Measurements from ENCODE around the gene FZR1.
A peak's percentile ranks its signal among the peaks of the same experiment; 100 is the strongest.
"Not testable (repeated sequence)": the region's sequence is repeated elsewhere in the genome, so short reads cannot be mapped to it uniquely, and the experiment has no call there.

Gene FZR1

DNA sequence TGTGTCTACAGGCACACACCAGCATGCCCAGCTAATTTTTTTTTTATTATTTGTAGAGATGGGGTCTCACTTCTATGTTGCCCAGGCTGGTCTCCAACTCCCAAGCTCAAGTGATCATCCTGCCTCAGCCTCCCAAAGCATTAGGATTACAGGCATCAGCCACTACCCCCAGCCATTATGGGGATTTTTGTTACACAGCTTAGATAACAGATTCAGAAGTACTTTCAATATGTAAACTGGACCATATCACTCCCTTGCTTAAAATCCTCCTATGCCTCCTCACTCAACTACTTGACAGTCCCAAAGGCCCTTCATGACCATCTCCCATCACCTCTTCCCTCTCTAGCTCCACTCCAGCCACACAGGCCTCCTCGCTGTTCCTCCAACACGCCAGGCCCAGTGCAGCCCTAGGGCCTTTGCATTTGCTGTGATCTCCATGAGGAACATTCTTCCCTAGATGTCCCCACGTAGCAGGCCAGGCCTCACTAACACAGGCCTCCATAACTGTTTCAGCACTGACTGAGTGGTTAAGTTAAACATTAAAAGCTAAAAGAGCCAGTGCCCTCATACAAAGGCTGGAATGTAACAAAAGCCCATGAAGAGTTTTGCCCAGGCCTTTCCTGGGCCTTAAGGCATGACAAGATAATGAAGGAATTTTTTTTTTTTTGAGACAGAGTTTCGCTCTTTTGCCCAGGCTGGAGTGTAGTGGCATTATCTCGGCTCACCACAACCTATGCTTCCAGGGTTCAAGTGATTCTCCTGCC is 8.2 kb upstream of the FZR1 start:
- no peak for DNase-seq

DNA sequence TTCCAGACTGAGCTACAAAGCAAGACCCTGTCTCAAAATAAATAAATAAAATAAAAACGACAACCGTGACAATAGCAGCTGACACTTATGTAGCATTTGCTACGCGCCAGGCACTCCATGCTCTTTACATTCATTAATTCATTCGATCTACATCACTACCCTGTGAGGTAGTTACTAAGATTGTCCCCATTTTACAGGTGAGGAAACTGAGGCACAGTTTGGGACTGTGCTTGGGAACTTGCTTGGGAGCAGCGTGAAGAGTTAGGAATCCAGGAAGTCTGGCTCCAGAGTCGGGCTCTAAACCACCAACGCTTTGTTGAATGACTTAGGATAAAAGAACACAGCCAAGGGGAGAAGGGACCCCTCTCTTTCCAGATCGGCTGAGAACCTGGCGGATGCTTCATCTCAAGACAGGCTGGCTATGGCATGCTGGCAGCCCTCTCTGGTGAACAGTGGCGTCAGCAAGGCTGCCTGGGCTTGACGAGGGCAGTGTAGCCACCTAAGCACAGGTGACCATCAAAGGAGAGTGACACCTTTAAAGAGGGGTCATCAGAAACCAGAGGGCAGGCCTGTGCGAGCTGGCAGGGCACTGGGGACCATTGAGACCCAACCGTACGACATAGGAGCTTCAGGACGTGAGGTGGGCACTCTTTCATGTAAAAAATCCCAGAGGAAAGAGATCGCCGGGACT is 6.2 kb upstream of the FZR1 start:
- DNase-seq: no peak

DNA sequence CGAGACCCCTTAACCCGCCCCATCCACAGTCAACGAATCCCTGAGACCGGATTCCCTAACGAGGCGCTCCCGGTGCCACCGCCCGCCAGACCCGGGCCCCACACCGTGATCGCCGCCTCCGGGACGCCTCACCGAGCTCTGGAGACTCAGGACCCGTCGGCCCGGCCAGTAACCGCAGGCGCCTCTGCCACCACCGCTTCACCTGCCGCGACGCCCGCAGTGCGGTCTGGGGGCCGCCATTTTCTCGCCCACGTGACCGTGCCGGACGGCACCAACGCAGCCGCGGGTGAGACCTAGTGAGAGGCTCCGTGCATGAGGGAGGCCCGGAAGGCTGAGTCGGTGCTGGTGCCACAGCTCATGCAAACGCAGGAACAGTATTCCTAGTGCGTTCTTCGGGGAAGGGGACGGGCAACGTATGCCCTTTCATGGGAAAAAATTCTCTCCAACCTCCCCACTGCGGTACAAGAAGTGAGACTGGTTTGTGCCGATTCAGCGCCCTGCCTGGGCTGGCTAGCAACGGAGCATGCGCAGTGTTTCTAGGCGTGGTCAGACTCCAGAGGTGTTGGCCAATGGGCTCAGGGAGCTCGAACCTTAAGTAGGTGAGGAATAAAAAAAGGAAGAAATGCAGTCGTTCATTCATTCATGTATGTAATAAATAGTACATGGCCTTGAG is 5.5 kb upstream of the FZR1 start, which contains the start of gene DOHH:
Gene DOHH (minus strand): TSS at position 246 of the 673 bp plus-strand sequence. CDS start 3,860 bp downstream, outside the sequence.
- peak; percentile 97 for DNase-seq

DNA sequence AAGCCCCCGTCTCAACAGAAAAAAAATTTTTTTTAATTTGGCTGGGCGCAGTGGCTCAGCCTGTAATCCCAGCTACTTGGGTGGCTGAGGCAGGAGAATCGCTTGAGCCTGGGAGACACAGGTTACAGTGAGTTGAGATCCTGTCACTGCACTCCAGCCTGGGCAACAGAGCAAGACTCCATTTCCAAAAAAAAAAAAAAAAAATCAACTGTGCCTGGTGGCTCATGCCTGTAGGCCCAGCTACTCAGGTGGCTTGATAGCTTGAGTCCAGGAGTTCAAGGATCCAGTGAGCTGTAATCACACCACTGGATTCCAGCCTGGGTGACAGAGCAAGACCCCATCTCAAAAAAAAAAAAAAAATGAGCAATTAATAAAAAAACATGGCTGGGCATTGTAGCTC is 4.3 kb upstream of the FZR1 start:
- no peak for DNase-seq

DNA sequence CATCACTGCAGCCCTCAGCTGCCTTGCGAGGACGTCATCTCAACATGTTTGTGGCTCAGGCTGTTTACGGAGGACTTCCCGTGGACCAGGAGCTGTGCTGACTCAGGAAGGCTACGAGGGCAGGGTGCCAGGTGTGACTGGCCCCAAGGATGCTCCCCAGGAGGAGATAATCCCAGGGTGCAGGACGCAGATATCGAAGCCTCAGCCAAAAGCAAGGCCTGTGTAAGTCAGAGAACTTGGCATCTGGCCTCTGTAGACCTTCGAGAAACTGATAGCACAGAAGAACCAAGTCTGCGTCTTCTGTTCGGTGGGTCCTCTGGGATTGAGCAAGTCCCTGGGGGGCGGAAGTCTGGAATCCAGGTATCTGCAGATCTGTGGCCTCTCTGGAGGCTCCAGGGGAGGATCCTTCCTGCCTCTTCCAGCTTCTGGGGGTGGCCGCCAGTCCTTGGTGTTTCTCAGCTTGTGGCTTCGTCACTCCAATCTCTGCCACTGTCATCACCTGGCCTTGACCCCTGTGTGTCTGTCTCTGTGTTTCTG is 3.0 kb upstream of the FZR1 start:
- no peak for DNase-seq

DNA sequence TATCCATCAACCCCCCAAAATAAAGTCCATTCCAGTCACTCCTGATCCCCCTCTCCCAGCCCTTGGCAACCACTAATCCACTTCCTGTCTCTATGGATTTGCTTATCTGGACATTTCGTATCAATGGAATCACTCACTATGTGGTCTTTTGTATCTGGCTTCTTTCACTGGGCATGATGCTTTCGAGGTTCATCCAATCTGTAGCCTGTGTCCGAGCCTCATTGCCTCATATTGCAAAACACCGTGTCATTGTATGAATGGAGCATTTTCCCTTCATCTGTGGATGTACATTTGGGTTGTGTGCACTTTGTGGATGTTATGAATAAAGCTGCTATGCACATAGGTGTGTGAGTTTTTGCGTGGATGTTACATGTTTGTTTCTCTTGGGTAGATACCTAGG is 1.4 kb upstream of the FZR1 start:
- DNase-seq: no peak

DNA sequence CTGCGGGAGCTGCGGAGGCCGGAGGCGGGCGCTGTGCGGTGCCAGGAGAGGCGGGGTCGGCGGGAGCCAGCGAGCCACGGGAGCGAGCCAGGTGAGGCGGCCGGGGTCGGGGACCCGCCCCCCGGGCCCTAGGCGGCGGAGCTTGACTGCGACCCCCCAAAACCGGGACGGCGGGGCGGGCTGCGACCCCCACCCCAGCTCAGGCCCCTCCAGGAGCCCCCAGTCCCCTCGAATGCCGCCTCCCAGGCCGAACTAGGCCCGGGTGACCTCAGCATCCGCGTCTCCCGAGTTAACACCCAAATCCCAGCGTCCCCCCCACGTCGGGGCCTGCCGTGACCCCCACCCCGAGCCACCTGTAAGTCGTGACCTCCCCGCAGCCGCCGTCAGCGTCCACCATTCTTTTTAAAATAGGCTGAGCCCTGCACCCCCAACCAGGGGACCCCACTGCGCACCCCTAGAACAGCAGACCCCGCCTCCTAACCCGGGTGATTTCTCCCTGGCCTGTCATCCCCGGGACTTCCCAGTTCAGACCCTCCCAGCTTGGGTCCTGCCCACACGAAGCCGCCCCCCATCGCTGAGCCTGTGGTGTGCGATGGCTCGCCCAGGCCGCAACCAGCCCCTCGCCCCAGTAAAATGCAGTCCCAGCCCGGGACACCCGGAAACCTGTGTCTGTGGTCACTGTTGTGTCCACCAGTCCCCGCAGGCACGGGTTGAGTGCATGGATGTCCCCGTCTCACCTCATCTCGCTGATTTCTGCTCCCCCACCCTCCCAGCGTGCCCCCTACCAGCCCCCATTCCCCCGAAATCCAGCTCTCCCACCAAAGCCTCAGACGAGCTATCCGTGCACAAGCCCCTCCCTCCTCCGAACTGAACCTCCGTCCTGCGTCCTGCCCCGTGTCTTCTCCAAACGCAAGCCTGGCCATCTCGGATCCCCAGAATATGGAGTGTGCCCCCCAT is 551 bp downstream of the FZR1 start:
- peak; percentile 64 for DNase-seq

DNA sequence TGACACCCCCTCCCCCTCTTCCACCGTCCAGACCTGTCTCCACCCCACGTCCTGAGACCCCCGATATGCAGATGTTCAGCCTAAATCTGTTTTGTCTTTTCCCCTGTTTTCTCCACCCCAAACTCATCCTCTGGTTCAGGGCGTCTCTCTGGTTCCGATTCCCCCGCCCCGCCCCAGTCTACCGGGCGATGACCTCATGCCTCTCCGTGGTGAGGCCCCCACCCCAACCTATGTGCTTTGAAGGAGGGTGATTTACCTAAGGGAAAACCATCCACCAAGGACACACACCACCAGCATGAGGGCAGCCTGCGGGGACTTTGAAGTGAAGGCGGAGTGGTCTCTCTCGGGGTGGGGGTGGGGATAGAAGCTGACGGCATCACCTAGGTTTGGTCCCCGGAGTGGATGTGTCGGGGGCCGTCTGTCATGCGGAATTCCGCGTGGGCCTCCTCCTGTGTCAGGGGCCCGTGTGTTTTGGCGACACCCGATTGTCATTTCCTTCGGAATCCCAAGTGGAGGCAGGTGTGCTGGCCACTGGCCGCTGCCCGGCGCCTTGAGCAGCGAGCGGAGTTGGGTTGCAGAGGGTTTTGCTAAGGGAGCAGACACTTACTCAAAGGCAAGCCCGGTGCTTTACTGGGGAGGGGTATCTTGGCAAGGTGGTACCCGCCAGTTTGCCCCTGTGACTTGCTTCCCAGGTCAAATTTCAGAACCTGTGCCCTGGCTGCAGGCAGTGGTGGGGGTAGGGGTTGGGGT is 1.4 kb downstream of the FZR1 start:
- DNase-seq: peak; percentile 60

DNA sequence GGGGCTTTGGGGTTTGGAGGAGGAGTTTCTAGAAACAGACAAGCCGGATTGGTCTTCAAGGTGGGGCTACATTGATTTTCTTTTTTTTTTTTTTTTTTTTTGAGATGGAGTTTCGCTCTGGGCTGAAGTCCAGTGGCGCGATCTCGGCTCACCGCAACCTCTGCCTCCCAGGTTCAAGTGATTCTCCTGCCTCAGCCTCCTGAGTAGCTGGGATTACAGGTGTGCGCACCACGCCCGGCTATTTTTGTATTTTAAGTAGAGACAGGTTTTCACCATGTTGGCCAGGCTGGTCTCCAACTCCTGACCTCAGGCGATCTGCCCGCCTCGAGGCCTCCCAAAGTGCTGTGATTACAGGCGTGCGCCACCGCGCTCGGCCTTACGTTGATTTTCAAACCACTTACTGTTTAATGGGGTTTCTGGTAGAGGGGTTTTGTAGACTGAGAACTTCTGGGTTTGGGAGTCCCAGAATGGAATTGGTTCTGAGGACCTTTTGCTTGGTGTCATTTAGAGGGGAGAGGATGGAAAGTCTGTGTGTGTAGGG is 2.1 kb downstream of the FZR1 start:
- DNase-seq: not testable (repeated sequence)

DNA sequence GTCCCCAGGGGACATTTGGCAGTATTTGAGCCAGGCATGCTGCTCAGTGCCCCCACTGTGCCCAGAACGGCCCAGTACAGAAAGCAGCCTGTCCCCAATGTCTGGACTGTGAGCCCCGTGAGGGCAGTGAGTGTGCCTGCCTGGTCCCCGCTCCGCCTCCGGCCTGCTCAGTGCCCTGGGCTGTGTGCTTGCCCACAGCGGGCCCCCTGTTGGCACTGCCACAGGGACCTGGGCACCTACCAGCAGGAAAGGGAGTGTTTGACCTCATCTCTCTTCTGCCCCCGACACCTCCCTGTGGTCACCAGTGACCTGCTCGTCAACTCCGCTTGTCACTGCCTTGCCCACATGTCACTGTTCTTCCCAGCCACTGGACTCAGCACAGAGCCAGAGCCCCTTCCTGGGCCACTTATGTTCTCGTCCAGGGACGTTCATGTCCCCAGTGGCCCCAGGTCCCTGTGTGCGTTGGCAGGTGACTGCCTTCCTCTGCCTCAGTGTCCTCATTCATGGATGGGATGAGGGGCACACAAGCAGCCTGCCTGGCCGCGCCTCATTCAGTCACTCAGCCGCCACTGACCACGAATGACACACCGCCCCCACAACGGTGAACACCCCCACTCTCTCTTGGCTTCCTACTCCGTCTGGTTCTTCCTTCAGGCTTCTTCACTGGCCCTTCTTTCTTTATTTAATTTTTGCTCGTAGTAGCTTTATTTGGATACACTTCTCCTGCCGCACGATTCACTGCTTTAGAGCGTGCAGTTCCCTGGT is 2.8 kb downstream of the FZR1 start:
- DNase-seq: no peak

DNA sequence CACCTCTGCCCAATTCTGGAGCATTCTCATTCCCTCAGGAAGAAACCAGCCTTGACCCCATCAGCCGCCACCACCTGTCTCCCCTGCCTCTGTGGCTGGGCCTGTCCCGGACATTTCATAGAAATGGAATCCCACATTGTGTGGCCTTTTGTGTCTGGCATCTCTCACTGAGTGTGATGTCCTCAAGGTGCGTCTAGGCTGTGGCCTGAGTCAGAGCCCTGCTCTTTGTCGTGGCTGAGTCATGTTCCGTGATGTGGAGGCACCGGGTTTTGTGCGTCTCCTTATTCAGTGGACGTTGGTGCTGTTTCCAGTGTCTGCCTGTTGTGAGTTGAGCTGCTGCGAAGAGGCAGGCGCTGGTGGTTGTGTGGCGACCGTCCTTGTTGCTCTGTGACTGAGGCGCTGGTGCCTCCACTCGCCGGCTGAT is 3.5 kb downstream of the FZR1 start:
- DNase-seq: no peak

DNA sequence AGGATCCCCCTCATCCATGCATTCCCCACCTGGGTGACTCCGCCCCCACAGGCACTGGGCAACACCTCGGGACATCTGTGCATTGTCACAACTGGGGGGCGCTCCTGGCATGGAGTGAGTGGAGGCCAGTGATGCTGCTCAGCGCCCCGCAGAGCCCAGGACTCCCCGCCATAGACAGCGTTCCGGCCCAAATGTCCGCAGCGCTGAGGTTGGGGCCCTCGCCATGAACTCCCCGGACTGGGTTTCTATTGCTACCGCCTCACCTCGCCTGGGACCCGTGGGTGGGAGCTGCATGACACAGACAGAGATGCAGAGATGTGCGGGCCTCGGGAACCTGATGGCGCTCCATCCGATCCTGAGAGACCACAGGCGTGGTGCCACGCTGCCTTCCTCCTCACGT is 4.6 kb downstream of the FZR1 start:
- DNase-seq: no peak

DNA sequence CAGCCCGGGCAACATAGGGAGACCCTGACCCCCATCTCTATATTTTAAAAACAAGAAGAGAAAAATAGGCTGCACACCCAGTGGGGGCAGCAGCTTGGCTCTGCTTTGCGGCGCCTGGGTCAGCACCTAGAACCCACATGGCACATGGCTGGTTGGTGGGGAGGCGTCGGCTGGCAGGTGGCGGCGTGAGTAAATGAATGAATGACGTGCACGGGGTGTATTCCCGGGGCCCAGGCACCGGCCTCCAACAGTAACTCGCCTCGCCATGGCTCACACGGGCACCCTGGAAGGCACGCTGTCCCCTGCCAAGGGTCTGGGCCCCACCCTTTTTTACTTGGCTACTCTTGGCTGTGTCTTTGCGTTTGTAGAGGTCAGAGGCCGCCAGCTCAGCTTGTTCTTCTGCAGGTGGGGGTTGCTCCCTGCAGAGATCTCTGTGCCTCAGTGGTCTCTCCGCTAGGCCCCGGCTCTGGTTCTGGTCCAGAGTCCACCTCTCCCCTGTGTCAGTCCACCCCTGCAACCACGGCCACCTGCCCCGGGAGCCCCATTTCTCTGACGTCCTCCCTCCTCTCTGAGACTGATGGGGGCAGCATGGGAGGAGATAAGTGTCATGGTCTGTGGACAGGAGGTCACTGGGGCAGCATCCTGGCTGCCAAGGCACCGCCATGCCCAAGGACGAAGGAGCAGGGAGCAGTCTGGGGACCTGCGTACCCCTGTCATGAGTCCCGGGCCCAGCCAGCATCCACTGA is 5.6 kb downstream of the FZR1 start:
- DNase-seq: no peak

DNA sequence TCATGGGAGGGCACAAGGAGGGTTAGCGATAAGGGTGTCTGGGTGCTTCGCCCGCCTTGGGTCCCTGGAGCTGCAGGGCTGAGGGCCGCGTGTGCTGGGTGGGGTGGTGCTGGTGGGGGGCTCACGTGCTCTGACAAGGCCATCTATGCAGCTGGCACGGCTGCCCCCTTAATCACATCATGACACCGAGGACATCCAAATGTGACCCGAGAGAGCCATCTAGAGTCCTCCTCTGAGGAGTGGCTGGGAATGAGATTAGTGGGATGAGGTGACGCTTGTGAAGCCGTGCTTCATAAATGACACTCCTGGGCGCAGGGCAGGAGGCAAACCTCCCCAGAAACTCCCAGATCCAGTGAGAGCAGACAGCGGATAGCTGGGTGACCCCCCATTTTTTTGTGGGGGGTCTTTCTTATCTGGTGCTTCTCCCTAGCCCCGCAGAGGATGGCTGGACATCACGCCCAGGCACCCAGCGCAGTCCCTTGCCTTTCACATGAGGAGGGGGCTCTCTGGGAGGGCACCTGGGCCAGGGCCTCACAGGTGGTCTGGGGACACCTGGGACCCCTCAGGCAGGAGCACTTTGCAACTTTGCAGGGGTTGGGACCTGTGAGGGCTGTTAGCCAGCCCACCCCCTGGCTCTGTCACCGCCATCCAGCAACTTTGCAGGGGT is 6.6 kb downstream of the FZR1 start:
- no peak for DNase-seq

DNA sequence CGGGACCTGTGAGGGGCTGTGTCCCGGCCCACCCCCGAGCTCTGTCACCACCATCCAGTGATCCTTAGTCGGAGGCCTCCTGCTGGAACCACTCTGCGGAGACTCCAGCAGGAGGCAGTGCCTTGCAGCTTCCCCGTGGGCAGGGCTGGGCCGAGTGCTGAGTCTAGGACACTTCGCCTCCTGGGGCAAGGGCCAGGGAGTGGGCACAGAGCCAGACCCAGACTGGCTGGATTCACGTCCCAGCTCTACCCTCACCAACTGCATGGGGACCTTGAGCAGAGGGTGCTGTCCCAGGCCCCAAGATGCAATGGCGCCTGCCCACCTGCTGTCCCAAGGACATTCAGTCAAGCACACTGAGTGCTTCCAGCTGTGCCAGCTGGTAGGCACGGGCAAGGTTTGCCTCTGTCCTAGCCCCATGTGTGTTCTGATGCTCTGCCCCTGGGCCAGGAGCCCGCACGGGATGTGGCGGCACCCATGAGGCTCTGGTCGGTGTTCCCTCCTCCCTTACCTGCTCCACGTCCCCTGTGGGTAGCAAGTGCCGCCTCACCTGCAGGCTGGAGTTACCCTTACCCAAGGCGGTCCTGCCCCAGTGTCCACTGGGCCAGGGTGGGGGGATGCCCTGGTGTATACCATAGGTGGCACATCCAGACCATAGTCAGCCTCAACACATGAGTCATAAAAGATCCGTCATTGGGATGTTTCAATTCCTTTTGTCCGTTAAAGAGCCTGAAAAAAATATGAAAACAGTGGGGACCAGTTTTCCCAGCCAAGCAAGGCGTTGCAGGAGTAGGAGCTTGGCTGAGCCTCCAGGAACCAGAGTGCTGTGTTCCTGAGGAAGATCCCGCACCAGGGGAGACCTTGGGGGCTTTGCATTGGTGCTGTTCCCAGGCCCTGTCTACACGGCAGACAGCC is 7.4 kb downstream of the FZR1 start:
- no peak for DNase-seq

DNA sequence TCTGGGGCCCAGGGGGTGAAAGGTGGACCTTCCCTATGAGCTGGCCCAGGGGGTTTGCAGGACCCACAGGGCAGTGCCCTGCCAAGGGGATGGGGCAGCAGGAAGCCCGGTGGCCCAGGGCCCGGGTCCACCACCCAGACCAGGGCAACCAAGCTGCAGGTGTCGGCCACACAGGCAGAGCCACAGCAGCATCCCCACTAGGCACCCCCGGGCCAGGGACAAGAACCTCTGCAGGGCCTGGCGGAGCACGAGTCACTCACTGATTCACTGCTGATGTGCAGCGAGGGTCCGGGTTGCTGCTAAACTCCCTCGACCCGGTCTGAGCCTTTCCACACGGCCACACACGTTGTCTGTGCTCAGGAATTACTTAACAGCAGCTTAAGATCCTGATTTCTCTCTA is 8.8 kb downstream of the FZR1 start:
- DNase-seq: no peak

DNA sequence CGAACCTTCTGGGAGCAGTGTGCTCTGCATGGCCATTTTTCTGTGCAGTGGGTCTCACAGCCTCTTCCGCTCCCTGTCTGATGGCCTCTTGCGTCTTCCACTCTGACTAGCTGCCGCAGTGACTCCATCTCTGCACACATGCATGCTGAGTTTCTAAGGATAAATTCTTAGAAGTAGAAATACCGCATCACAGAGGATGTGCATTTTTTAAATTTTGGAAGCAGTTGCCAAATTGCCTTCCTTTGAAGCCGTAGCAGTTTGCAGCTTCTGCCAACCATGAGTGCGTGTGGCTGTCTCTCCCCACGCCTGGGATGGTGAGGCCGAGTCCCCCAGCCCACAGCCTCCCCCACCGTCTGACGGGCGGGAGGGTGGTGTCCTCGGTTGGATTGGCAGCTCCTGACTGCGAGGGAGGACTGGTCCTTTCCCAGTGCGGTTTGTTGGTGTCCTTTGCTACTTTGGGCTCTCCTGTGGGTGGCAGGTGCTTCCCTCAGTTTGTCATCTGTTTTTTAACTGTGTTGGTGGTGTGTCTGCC is 9.8 kb downstream of the FZR1 start:
- DNase-seq: no peak

DNA sequence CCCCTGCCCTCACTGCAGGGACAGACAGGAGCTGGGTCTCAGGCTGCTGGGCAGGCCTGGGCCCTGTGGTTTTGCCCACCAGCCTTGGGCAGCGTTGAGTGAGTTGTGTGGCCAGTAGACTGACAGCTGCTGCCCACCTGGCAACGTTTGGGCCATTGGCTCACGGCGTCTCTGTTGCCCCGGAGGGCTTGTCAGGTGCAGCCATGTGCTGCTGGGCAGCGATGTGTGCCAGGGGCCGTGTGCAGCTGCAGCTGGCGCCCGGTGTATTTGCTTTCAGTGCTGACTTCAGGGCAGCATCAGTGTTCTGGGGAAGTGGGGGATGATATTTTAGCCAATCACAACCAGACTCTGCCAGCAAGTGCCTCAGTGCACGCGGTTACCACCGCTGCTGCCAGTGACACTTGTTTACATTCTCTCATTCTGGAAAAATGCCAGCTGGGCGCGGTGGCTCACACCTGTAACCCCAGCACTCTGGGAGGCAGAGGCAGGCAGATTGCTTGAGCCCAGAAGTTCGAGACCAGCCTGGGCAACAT is 10.6 kb downstream of the FZR1 start:
- DNase-seq: peak; percentile 65
